ENCODE measurements around the gene CDC42EP4.

GRCh38 chr17:73292031-73292531 is 19.7 kb downstream of the CDC42EP4 start:
- TF ChIP-seq POLR2AphosphoS5 (IDR thresholded peaks at IDR 0.05; ENCODE audit: insufficient read depth in 1 of 2, low read depth in 1 of 2) (no peak), CTCF (IDR thresholded peaks at IDR 0.05) (no peak)

All from vagina (tissue), 2 donors.